K562 (cell line): ENCODE measurements around the gene ERBB3. TPM values are rescaled to one million over a fixed set of nuclear protein-coding genes. Genes with fewer than 3 reads are reported as not detected.

Source experiments
- CXXC5 ChIP-seq: fragments of 250-450 bp; sonication (Bioruptor Pico); IDR thresholded peaks from 2 replicates; pipeline ENCODE4 v1.8.0; 2022; ENCODE audit warnings: inconsistent platforms, mild to moderate bottlenecking, moderate library complexity
- EHMT2 ChIP-seq: fragments of 450-650 bp; IDR thresholded peaks from 2 replicates; pipeline ENCODE4 v1.6.1; 2018; ENCODE audit warnings: antibody characterized with exemption
- NFYB ChIP-seq: IDR thresholded peaks from 2 replicates; pipeline ENCODE4 v1.6.1; 2011; ENCODE audit warnings: mild to moderate bottlenecking, moderate library complexity; ENCODE audit not compliant: insufficient read length; ENCODE audit errors: extremely low read depth
- NR2F6 ChIP-seq: fragments of 450-650 bp; formaldehyde crosslinking; IDR thresholded peaks from 2 replicates; pipeline ENCODE4 v1.4.0; 2020; ENCODE audit warnings: mild to moderate bottlenecking
- PHTF2 ChIP-seq: fragments of 250-450 bp; sonication (Bioruptor Pico); IDR thresholded peaks from 2 replicates; pipeline ENCODE4 v1.5.0; 2021; ENCODE audit warnings: mild to moderate bottlenecking
- RBM14 ChIP-seq: fragments of 200-400 bp; formaldehyde crosslinking; IDR thresholded peaks from 2 replicates; pipeline ENCODE4 v1.6.1; 2018; ENCODE audit warnings: low read depth, mild to moderate bottlenecking, low read length, moderate library complexity, borderline replicate concordance; ENCODE audit not compliant: insufficient read depth
- SLC30A9 ChIP-seq: fragments of 250-450 bp; sonication (Bioruptor Pico); IDR thresholded peaks from 2 replicates; pipeline ENCODE4 v1.8.0; 2022; ENCODE audit warnings: mild to moderate bottlenecking, moderate library complexity
- TRIM28 ChIP-seq: fragments of 450-650 bp; IDR thresholded peaks from 2 replicates; pipeline ENCODE4 v1.6.1; 2017
- ZNF41 ChIP-seq: fragments of 250-450 bp; sonication (Bioruptor Pico); conservative IDR thresholded peaks from 2 replicates; pipeline ENCODE4 v1.4.0; 2020; ENCODE audit warnings: mild to moderate bottlenecking
- ZNF561 ChIP-seq: fragments of 450-650 bp; formaldehyde crosslinking; conservative IDR thresholded peaks from 2 replicates; pipeline ENCODE4 v1.4.0; 2020; ENCODE audit warnings: mild to moderate bottlenecking, moderate library complexity
- polyA plus RNA-seq, 8 experiments: library from polyadenylated mRNA; depleted of rRNA in 4 of 8; stranded (reverse) in 5 of 8; unstranded in 3 of 8; fragments of >200 nt; fragmentation: Nextera tagmentation in 2 of 8; fragmentation: Illumina TruSeq in 1 of 8; extraction: Ambion mirVana in 2 of 8; extraction: Trizol in 1 of 8; gene quantifications; 2 replicates each; pipeline versions ENCODE4 v1.2.1 to v1.2.3, GENCODE V29; 2011 to 2014; ENCODE audit warnings: inconsistent platforms in 1 of 8, missing spikeins in 1 of 8
- total RNA-seq, 7 experiments: library from RNA; depleted of rRNA in 6 of 7; stranded (reverse); fragments of >200 nt in 6 of 7; fragmentation: Illumina TruSeq in 2 of 7; extraction: Trizol in 2 of 7; gene quantifications; 2 replicates each; pipeline versions ENCODE4 v1.2.1 to v1.2.3, GENCODE V29; 2011 to 2021; ENCODE audit warnings: low replicate concordance in 1 of 7
- TF ChIP-seq, protein P1 (sequence below): fragments of 450-650 bp; IDR thresholded peaks from 2 replicates; pipeline ENCODE4 v1.6.1; 2016; ENCODE audit warnings: mild to moderate bottlenecking
- TF ChIP-seq, protein P2 (sequence below): fragments of 200-800 bp; sonication (Bioruptor generic); IDR thresholded peaks from 2 replicates; pipeline ENCODE4 v1.6.1; 2017; ENCODE audit warnings: missing genetic modification characterization, missing compliant biosample characterization
- TF ChIP-seq, protein P3 (sequence below): IDR thresholded peaks from 3 replicates; pipeline ENCODE4 v1.6.1; 2011; ENCODE audit warnings: borderline replicate concordance, mild to moderate bottlenecking; ENCODE audit not compliant: insufficient read length, insufficient read depth
- TF ChIP-seq, protein P4 (sequence below): fragments of 250-450 bp; sonication (Bioruptor Pico); IDR thresholded peaks from 2 replicates; pipeline ENCODE4 v1.9.0; 2021; ENCODE audit warnings: mild to moderate bottlenecking
- TF ChIP-seq, protein P5 (sequence below): fragments of 450-650 bp; formaldehyde crosslinking; IDR thresholded peaks from 2 replicates; pipeline ENCODE4 v1.4.0; 2020; ENCODE audit warnings: mild to moderate bottlenecking, moderate library complexity
- TF ChIP-seq, protein P6 (sequence below): fragments of 250-450 bp; sonication (Bioruptor Pico); IDR thresholded peaks from 2 replicates; pipeline ENCODE4 v1.5.0; 2021
- TF ChIP-seq, protein P7 (sequence below): IDR thresholded peaks from 2 replicates; pipeline ENCODE4 v1.6.1; 2014; ENCODE audit warnings: antibody characterized with exemption

The ERBB3 gene
- total and polyA plus RNA-seq, 9 of the 15 experiments (the other 6 are each of a cell fraction or from before 2014, with no cell fraction given): 1.5 to 5.4 (median 3.8) TPM

DNA sequence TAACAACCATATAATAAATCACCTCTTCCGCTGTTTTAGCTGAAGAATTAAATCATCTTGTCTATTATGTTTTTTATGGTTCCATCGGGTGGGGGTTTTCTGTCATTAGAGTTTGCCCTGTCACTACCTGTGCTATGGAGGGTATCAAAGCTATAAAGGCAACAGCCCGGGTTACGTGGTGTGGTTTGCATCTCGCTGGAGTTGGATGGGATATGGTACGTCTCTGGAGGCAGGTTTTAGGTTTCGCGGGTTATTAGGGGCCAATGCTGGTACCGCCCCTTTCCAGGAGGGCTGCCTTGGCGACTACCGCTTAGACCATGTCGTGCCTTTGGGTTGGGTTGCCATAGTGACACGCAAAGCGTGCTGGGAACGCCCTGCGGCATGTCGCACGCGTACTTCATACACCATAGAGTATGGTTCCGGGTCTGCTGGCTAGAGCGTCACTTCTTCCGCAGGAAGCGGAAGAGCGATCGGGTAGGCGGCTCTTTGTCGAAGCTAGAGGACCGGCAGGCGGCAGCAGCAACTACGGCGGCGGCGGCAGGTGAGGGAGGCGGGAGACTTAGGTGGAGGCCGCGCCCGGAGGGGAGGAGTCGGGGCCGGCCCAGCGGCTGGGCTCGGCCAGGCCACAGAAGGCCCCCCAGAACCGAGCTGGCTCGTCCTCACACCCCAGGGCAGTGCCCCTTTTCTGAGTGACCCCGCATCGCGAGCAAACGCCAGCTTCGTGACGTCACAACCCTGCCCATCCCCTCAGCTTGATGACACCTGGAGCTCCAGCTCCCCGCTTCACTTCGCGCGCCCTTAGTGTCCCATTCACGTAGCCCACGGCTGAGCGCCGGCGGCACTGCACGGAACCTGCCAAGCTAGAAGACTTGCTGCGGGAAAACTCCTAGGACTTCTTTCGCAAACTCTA, 38.1 kb downstream of the ERBB3 start, which contains the start of gene ZC3H10 (continued):
- TF ChIP-seq, protein P1, sequence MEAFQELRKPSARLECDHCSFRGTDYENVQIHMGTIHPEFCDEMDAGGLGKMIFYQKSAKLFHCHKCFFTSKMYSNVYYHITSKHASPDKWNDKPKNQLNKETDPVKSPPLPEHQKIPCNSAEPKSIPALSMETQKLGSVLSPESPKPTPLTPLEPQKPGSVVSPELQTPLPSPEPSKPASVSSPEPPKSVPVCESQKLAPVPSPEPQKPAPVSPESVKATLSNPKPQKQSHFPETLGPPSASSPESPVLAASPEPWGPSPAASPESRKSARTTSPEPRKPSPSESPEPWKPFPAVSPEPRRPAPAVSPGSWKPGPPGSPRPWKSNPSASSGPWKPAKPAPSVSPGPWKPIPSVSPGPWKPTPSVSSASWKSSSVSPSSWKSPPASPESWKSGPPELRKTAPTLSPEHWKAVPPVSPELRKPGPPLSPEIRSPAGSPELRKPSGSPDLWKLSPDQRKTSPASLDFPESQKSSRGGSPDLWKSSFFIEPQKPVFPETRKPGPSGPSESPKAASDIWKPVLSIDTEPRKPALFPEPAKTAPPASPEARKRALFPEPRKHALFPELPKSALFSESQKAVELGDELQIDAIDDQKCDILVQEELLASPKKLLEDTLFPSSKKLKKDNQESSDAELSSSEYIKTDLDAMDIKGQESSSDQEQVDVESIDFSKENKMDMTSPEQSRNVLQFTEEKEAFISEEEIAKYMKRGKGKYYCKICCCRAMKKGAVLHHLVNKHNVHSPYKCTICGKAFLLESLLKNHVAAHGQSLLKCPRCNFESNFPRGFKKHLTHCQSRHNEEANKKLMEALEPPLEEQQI: no peak
- TF ChIP-seq NFYB (no peak), ZNF41 (CRISPR knock-in tag) (peak; percentile 75; the same call in 1 of the 2 replicates), SLC30A9 (CRISPR knock-in tag) (no peak), CXXC5 (CRISPR knock-in tag) (peak; percentile 92), TRIM28 (peak; percentile 13; the same call in 1 of the 2 replicates), ZNF561 (no peak), EHMT2 (no peak), PHTF2 (CRISPR knock-in tag) (peak; percentile 75; the same call in 1 of the 2 replicates), NR2F6 (no peak), RBM14 (no peak)
- TF ChIP-seq, protein P2, sequence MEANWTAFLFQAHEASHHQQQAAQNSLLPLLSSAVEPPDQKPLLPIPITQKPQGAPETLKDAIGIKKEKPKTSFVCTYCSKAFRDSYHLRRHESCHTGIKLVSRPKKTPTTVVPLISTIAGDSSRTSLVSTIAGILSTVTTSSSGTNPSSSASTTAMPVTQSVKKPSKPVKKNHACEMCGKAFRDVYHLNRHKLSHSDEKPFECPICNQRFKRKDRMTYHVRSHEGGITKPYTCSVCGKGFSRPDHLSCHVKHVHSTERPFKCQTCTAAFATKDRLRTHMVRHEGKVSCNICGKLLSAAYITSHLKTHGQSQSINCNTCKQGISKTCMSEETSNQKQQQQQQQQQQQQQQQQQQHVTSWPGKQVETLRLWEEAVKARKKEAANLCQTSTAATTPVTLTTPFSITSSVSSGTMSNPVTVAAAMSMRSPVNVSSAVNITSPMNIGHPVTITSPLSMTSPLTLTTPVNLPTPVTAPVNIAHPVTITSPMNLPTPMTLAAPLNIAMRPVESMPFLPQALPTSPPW (CRISPR knock-in tag): peak; percentile 74
- TF ChIP-seq, protein P3, sequence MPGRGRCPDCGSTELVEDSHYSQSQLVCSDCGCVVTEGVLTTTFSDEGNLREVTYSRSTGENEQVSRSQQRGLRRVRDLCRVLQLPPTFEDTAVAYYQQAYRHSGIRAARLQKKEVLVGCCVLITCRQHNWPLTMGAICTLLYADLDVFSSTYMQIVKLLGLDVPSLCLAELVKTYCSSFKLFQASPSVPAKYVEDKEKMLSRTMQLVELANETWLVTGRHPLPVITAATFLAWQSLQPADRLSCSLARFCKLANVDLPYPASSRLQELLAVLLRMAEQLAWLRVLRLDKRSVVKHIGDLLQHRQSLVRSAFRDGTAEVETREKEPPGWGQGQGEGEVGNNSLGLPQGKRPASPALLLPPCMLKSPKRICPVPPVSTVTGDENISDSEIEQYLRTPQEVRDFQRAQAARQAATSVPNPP: no peak
- TF ChIP-seq, protein P4, sequence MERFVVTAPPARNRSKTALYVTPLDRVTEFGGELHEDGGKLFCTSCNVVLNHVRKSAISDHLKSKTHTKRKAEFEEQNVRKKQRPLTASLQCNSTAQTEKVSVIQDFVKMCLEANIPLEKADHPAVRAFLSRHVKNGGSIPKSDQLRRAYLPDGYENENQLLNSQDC (CRISPR knock-in tag): peak; percentile 63; the same call in 1 of the 2 replicates
- TF ChIP-seq, protein P5, sequence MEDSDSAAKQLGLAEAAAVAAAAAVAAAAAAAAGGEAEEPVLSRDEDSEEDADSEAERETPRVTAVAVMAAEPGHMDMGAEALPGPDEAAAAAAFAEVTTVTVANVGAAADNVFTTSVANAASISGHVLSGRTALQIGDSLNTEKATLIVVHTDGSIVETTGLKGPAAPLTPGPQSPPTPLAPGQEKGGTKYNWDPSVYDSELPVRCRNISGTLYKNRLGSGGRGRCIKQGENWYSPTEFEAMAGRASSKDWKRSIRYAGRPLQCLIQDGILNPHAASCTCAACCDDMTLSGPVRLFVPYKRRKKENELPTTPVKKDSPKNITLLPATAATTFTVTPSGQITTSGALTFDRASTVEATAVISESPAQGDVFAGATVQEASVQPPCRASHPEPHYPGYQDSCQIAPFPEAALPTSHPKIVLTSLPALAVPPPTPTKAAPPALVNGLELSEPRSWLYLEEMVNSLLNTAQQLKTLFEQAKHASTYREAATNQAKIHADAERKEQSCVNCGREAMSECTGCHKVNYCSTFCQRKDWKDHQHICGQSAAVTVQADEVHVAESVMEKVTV (CRISPR knock-in tag): peak; percentile 44
- TF ChIP-seq, protein P6, sequence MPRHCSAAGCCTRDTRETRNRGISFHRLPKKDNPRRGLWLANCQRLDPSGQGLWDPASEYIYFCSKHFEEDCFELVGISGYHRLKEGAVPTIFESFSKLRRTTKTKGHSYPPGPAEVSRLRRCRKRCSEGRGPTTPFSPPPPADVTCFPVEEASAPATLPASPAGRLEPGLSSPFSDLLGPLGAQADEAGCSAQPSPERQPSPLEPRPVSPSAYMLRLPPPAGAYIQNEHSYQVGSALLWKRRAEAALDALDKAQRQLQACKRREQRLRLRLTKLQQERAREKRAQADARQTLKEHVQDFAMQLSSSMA (CRISPR knock-in tag): peak; percentile 70; the same call in 1 of the 2 replicates
- TF ChIP-seq, protein P7, sequence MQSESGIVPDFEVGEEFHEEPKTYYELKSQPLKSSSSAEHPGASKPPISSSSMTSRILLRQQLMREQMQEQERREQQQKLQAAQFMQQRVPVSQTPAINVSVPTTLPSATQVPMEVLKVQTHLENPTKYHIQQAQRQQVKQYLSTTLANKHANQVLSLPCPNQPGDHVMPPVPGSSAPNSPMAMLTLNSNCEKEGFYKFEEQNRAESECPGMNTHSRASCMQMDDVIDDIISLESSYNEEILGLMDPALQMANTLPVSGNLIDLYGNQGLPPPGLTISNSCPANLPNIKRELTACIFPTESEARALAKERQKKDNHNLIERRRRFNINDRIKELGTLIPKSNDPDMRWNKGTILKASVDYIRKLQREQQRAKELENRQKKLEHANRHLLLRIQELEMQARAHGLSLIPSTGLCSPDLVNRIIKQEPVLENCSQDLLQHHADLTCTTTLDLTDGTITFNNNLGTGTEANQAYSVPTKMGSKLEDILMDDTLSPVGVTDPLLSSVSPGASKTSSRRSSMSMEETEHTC: no peak
